ENCODE results near the gene CCDC74B. TPM values are rescaled to one million over a fixed set of nuclear protein-coding genes. Genes with fewer than 3 reads are reported as not detected.

The CCDC74B gene
- total and polyA plus RNA-seq, 2 of the 8 experiments (the other 6 are each of a cell fraction or from before 2014, with no cell fraction given) = 6.4 to 6.7 TPM

GRCh38 chr2:130185436-130185835, 40.5 kb upstream of the CCDC74B start:
- no peak overlapping the region for H2BK5ac ChIP-seq (ENCODE audit: low read depth, low read length)
- no peak for FAIRE-seq
- peaks cover 0 to 7% (median 3%) of the 10 kb centered on the region in 4 experiments; a peak in 4 of 7 replicates for H3K4me1 ChIP-seq (replicated peaks in 1 of 4; ENCODE audit: control insufficient read depth in 3 of 4, insufficient read depth in 4 of 4, low read length in 3 of 4)
- no peak overlapping the region for H4K91ac ChIP-seq (replicated peaks; ENCODE audit: insufficient read length, low read length)
- no peak overlapping the region for H3K18ac ChIP-seq (ENCODE audit: extremely low read depth, low read length)
- H3K14ac ChIP-seq (ENCODE audit: insufficient read length) = no peak overlapping the region
- H3K36me3 ChIP-seq (ENCODE audit: control insufficient read depth in 2 of 4, insufficient read depth in 4 of 4, low read length in 3 of 4) = peaks cover 0 to 4% (median 0%) of the 10 kb centered on the region in 4 experiments; a peak in 1 of 8 replicates
- no peak overlapping the region for H3K27ac ChIP-seq (ENCODE audit: low read depth, low read length)
- H3K4me2 ChIP-seq (ENCODE audit: insufficient read depth in 1 of 2, low read depth in 2 of 2, low read length in 2 of 2) = no peak overlapping the region
- H2AK5ac ChIP-seq (ENCODE audit: low read depth, low read length) = no peak overlapping the region
- no peak overlapping the region for H3K56ac ChIP-seq (replicated peaks; ENCODE audit: insufficient read length, low read depth, low read length)
- H3K23me2 ChIP-seq (ENCODE audit: low read depth, low read length) = peaks cover 2% of the 10 kb centered on the region; the same call in 1 of the 2 replicates
- no peak for DNase-seq (ENCODE audit: low read depth in 1 of 2, low spot score in 2 of 2)
- no peaks in the 10 kb centered on the region for H3K9me3 ChIP-seq (ENCODE audit: insufficient read depth in 2 of 2, low read depth in 1 of 2, low read length in 1 of 2)
- no peaks in the 10 kb centered on the region for H4K20me1 ChIP-seq (replicated peaks in 1 of 2; ENCODE audit: control insufficient read depth in 1 of 2, insufficient read depth in 2 of 2, low read length in 2 of 2)
- H2BK12ac ChIP-seq (ENCODE audit: low read depth, low read length) = no peak overlapping the region
- ChIA-PET CTCF (ENCODE audit: partially characterized antibody) (interaction anchor here (2.6 kb wide), 1 partner anchor 147 kb away, joined by 9 read pairs; no protein-coding TSS in a partner anchor), POLR2A (ENCODE audit: partially characterized antibody) (no interaction called here)
- no peak overlapping the region for H2BK120ac ChIP-seq (replicated peaks; ENCODE audit: low read depth, low read length)
- H3K23ac ChIP-seq (ENCODE audit: insufficient read length) = no peak overlapping the region
- peaks cover 8 to 12% of the 10 kb centered on the region in 2 experiments for H3K79me2 ChIP-seq (ENCODE audit: control insufficient read depth in 1 of 2, insufficient read depth in 2 of 2, low read length in 2 of 2)
- no peak overlapping the region for H3K4me3 ChIP-seq (ENCODE audit: extremely low read depth in 1 of 4, insufficient read depth in 2 of 4, low read depth in 3 of 4, low read length in 4 of 4)
- H2AFZ ChIP-seq (ENCODE audit: low read length) = no peak overlapping the region
- no peak overlapping the region for H2BK20ac ChIP-seq (ENCODE audit: low read length)
- no peak overlapping the region for H2BK15ac ChIP-seq (ENCODE audit: low read length)
- WGBS, 2 experiments (ENCODE audit: extremely low coverage in 1 of 2, insufficient coverage in 1 of 2, insufficient read length in 1 of 2, insufficient replicate concordance in 2 of 2, low coverage in 1 of 2, low lambda C conversion rate in 2 of 2, missing lambda C conversion rate in 1 of 2) = no CpG with 5 or more reads among the region's 10 CpGs
- H3K9ac ChIP-seq (replicated peaks in 1 of 4; ENCODE audit: extremely low read depth in 1 of 4, low read depth in 3 of 4, low read length in 3 of 4) = no peak overlapping the region
- H4K8ac ChIP-seq (ENCODE audit: extremely low read depth, insufficient read depth, low read length) = no peak overlapping the region
- no peaks in the 10 kb centered on the region for H3K79me1 ChIP-seq (ENCODE audit: low read depth, low read length)
- H4K5ac ChIP-seq (ENCODE audit: insufficient read length, low read depth, low read length) = no peak overlapping the region
- H3K27me3 ChIP-seq (replicated peaks in 1 of 4; ENCODE audit: control insufficient read depth in 3 of 4, extremely low read depth in 1 of 4, insufficient read depth in 3 of 4, low read length in 3 of 4) = no peaks in the 10 kb centered on the region
- no peak for TF ChIP-seq HDAC2 (IDR thresholded peaks at IDR 0.05; ENCODE audit: borderline replicate concordance in 1 of 2, low read depth in 2 of 2, low read length in 2 of 2)
- TF ChIP-seq RAD21 (IDR thresholded peaks at IDR 0.05 in 1 of 2, conservative IDR thresholded peaks at IDR 0.05 in 1 of 2; ENCODE audit: low read depth in 2 of 2, low read length in 2 of 2) = no peak
- TF ChIP-seq CHD2 (IDR thresholded peaks at IDR 0.05; ENCODE audit: low read length) = no peak
- no peak for TF ChIP-seq JUND (IDR thresholded peaks at IDR 0.05; ENCODE audit: low read length)
- no peak for TF ChIP-seq BACH1 (IDR thresholded peaks at IDR 0.05; ENCODE audit: low read length)
- TF ChIP-seq SP1 (IDR thresholded peaks at IDR 0.05; ENCODE audit: low read depth, low read length) = no peak
- no peak overlapping the region for H3K4ac ChIP-seq (replicated peaks; ENCODE audit: insufficient read length, low read depth, low read length)

Data from H1 (cell line).